ENCODE measurements around the gene MED28.

DNA sequence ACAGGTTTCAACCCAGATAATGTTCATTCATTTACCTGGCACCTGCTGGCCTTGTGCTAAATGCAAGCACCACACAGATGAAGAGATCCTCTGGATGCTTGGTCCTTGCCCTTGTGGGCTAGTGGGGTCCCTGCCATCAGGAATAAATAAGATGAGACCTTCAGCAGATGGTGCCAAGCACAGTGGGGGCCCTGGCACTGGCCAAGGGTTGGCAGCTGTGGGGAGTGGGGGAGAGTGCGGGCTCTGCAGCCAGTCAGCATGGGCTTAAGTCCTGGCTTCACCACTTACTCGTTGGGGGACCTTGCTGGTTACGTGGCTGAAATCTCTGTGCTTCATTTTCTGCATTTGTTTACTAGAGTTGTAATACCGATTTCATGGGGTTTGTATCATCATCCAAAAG, 30.5 kb upstream of the MED28 start:
- TF ChIP-seq, protein P1, sequence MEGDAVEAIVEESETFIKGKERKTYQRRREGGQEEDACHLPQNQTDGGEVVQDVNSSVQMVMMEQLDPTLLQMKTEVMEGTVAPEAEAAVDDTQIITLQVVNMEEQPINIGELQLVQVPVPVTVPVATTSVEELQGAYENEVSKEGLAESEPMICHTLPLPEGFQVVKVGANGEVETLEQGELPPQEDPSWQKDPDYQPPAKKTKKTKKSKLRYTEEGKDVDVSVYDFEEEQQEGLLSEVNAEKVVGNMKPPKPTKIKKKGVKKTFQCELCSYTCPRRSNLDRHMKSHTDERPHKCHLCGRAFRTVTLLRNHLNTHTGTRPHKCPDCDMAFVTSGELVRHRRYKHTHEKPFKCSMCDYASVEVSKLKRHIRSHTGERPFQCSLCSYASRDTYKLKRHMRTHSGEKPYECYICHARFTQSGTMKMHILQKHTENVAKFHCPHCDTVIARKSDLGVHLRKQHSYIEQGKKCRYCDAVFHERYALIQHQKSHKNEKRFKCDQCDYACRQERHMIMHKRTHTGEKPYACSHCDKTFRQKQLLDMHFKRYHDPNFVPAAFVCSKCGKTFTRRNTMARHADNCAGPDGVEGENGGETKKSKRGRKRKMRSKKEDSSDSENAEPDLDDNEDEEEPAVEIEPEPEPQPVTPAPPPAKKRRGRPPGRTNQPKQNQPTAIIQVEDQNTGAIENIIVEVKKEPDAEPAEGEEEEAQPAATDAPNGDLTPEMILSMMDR (IDR thresholded peaks at IDR 0.05), result no peak
- TF ChIP-seq EZH2 (IDR thresholded peaks at IDR 0.05; ENCODE audit: borderline replicate concordance, insufficient read depth, low read depth, low read length, poor library complexity, severe bottlenecking), result no peak

All from B cell (primary cell).